ENCODE measurements around the gene MAG. TPM values are rescaled to one million over a fixed set of nuclear protein-coding genes. Genes with fewer than 3 reads are reported as not detected.

Gene MAG
- total RNA-seq, 2 experiments from 2014 or later, result not detected

DNA sequence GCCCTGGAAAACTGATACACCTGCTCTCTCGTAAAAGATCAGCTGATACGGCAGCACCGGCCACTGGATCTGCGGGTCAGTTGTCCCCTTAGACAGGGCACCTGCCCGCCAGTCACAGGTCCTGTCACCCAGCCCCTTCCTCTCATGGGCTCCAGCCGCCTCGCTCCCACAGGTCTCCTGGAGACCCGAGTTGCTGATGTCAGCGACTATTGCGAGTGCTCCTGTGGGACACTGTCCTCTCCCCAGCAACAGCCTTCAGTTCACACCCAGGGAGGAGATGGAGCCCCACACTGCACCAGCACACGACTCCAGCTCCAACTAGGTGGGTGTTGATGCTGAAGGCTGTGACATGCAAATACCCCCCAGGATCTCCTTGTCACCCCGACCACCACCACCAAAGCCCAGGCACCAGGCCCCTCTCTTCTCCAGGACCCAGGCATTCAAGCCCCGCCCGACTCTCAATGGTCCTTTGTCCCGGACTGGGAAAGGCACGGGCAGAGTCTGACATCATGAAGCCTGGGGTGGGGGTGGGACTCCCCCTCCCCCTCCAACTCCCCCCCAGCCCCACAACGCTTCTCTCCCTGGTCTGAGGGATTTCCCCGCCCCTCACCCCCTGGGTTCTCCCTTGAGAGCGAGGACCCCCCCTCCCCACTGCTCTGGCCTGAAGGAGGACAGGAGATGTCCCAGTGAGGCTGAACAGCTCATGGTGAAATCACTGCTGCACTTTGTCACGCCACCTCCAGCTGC, 1.4 kb upstream of the MAG start:
- Mint-ChIP-seq H3K27ac (no peak overlapping the region), H3K27me3 (no peaks in the 10 kb centered on the region), H3K4me3 (no peak overlapping the region), H3K36me3 (ENCODE audit: low read depth) (no peaks in the 10 kb centered on the region), H3K9me3 (no peaks in the 10 kb centered on the region), H3K4me1 (ENCODE audit: low read depth) (peaks cover 1% of the 10 kb centered on the region)
- Histone ChIP-seq H3K4me1 (ENCODE audit: insufficient read depth, low read length) (peaks cover 4% of the 10 kb centered on the region), H3K9me3 (ENCODE audit: control insufficient read depth in 1 of 2, insufficient read depth in 1 of 2, low read length in 2 of 2) (no peaks in the 10 kb centered on the region), H3K36me3 (ENCODE audit: insufficient read depth, low read length) (no peaks in the 10 kb centered on the region), H3K4me3 (ENCODE audit: low read length) (no peak overlapping the region), H3K27ac (ENCODE audit: low read depth in 1 of 2, low read length in 2 of 2) (no peak overlapping the region), H3K27me3 (ENCODE audit: control insufficient read depth in 1 of 2, insufficient read depth in 2 of 2, low read length in 2 of 2) (no peaks in the 10 kb centered on the region)
- ATAC-seq (ENCODE audit: poor library complexity), result no peak
- TF ChIP-seq, protein P1, sequence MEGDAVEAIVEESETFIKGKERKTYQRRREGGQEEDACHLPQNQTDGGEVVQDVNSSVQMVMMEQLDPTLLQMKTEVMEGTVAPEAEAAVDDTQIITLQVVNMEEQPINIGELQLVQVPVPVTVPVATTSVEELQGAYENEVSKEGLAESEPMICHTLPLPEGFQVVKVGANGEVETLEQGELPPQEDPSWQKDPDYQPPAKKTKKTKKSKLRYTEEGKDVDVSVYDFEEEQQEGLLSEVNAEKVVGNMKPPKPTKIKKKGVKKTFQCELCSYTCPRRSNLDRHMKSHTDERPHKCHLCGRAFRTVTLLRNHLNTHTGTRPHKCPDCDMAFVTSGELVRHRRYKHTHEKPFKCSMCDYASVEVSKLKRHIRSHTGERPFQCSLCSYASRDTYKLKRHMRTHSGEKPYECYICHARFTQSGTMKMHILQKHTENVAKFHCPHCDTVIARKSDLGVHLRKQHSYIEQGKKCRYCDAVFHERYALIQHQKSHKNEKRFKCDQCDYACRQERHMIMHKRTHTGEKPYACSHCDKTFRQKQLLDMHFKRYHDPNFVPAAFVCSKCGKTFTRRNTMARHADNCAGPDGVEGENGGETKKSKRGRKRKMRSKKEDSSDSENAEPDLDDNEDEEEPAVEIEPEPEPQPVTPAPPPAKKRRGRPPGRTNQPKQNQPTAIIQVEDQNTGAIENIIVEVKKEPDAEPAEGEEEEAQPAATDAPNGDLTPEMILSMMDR (IDR thresholded peaks at IDR 0.05), result no peak
- intact Hi-C loops (cut with DNase I, micrococcal nuclease), result no loop called here
- POLR2A ChIA-PET, result no interaction called here
- CTCF ChIA-PET, result no interaction called here
- no peak for DNase-seq

- H3K27me3 ChIP-seq (ENCODE audit: control insufficient read depth in 1 of 2, insufficient read depth in 2 of 2, low read length in 2 of 2), result no peaks in the 10 kb centered on the region
- no peak overlapping the region for H3K27ac ChIP-seq (ENCODE audit: low read depth in 1 of 2, low read length in 2 of 2)
- H3K27ac Mint-ChIP-seq, result no peak overlapping the region
- peaks cover 11% of the 10 kb centered on the region for H3K4me1 ChIP-seq (ENCODE audit: insufficient read depth, low read length)
- H3K27me3 Mint-ChIP-seq, result no peaks in the 10 kb centered on the region
- TF ChIP-seq, protein P1 (IDR thresholded peaks at IDR 0.05), result no peak
- intact Hi-C loops (cut with DNase I, micrococcal nuclease), result no loop called here
- no peaks in the 10 kb centered on the region for H3K9me3 Mint-ChIP-seq
- CTCF ChIA-PET, result no interaction called here
- DNase-seq, result no peak
- peaks cover 7% of the 10 kb centered on the region for H3K4me1 Mint-ChIP-seq (ENCODE audit: low read depth)
- no peaks in the 10 kb centered on the region for H3K36me3 ChIP-seq (ENCODE audit: insufficient read depth, low read length)
- POLR2A ChIA-PET, result no interaction called here
- H3K9me3 ChIP-seq (ENCODE audit: control insufficient read depth in 1 of 2, insufficient read depth in 1 of 2, low read length in 2 of 2), result no peaks in the 10 kb centered on the region
- ATAC-seq (ENCODE audit: poor library complexity), result no peak
- H3K4me3 ChIP-seq (ENCODE audit: low read length), result no peak overlapping the region
- H3K4me3 Mint-ChIP-seq, result no peak overlapping the region
- no peaks in the 10 kb centered on the region for H3K36me3 Mint-ChIP-seq (ENCODE audit: low read depth)
Observed at GRCh38 chr19:35291259-35291658, 702 bp upstream of the MAG start.

DNA sequence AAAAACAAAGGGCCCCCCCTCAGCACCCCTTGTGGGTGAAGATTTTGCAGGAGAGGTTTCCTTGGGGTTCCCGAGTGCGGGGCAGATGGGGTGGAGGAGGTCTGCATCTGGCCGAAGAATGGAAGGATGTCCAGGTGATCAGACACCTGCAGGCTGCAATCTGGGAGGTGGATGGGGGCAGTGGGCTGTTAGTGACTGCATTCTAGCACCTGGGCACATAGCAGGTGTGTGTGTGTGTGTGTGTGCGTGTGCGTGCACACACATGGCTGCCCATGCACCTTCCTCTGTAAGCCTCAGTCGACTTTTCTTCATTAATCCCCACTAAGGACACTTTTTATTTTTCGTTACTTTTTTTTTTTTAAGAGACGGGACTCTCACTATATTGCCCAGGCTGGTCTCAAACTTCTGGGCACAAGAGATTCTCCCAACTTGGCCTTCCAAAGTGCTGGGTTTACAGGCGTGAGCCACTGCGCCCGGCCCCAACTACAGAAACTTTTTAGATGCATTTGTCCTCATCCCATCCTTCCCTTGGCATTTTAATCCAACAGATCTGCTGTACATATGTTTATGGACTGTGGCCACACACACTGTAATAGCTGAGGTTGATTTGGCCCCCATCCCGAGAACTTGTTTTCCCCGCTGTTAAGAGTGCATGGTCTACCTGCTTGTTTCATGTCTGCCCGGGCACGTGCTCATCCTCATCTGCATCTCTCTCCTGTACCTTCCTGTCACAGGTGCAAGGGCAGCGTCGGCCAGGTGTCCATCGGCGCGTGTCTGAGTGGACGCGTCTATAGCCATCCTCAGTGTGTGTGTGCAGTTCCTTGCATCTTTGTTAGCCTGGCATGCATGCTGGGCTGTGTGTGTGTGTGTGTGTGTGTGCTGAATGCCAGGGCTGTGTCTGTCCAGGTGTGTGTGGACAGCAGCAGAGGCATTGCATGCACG, 731 bp downstream of the MAG start:
- no peak overlapping the region for H3K4me3 ChIP-seq (ENCODE audit: low read length)
- Mint-ChIP-seq H3K36me3 (ENCODE audit: low read depth) (no peaks in the 10 kb centered on the region), H3K4me3 (no peak overlapping the region), H3K9me3 (no peaks in the 10 kb centered on the region), H3K27me3 (no peaks in the 10 kb centered on the region), H3K4me1 (ENCODE audit: low read depth) (peaks cover 7% of the 10 kb centered on the region), H3K27ac (no peak overlapping the region)
- ATAC-seq (ENCODE audit: poor library complexity), result no peak
- CTCF ChIA-PET, result no interaction called here
- TF ChIP-seq, protein P1 (IDR thresholded peaks at IDR 0.05), result no peak
- intact Hi-C loops (cut with DNase I, micrococcal nuclease), result no loop called here
- POLR2A ChIA-PET, result no interaction called here
- H3K9me3 ChIP-seq (ENCODE audit: control insufficient read depth in 1 of 2, insufficient read depth in 1 of 2, low read length in 2 of 2), result no peaks in the 10 kb centered on the region
- H3K27ac ChIP-seq (ENCODE audit: low read depth in 1 of 2, low read length in 2 of 2), result no peak overlapping the region
- no peaks in the 10 kb centered on the region for H3K27me3 ChIP-seq (ENCODE audit: control insufficient read depth in 1 of 2, insufficient read depth in 2 of 2, low read length in 2 of 2)
- H3K36me3 ChIP-seq (ENCODE audit: insufficient read depth, low read length), result no peaks in the 10 kb centered on the region
- peaks cover 17% of the 10 kb centered on the region for H3K4me1 ChIP-seq (ENCODE audit: insufficient read depth, low read length)
- no peak for DNase-seq

Data from CD4-positive, alpha-beta T cell (primary cell).